GM18499 (cell line): ENCODE measurements around the gene ITPKC.

ENCODE experiments used
- ATAC-seq: cut with Tn5 transposase; IDR thresholded peaks from one replicate; pipeline ENCODE4 v1.9.1; 2021; ENCODE audit warnings: moderate number of reproducible peaks; ENCODE audit not compliant: insufficient read depth, unreplicated experiment

ITPKC gene

DNA sequence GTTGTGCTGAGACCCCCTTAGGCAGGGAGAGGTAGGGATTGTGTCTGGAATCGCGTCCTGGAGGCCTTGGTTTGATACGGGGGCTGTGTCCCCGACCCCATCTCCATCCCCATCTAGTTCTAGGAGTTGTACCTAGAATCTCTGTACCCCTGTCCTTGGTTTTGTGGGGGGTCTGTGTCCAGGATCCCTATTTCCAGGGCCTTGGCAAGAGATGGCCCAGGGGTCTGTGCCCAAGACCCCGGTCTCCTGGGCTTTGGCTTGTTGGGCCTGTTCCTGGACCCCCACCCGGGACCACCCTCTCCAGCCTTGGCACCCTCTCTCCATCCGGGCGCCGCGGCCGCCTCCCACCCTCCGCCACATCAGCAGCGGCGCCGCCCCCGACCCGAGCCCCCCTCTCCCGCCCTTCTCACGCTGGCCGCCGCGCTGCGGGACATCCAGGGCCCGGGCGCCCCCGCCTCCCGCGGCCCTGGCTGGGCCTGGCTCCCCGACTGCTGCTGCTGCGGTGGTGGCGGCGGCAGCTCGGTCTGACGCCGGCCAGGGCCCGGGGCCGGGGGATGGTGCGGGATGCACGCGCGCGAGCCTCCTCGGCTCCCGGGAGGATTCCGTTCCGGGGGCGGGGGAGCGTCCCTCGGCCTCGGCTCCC is 26.7 kb upstream of the ITPKC start, which contains the start of gene NUMBL:
TSS of gene NUMBL (minus strand) at position 602 of the 643 bp plus-strand sequence. CDS start at position 434, 168 bp downstream.
- no peak for ATAC-seq

DNA sequence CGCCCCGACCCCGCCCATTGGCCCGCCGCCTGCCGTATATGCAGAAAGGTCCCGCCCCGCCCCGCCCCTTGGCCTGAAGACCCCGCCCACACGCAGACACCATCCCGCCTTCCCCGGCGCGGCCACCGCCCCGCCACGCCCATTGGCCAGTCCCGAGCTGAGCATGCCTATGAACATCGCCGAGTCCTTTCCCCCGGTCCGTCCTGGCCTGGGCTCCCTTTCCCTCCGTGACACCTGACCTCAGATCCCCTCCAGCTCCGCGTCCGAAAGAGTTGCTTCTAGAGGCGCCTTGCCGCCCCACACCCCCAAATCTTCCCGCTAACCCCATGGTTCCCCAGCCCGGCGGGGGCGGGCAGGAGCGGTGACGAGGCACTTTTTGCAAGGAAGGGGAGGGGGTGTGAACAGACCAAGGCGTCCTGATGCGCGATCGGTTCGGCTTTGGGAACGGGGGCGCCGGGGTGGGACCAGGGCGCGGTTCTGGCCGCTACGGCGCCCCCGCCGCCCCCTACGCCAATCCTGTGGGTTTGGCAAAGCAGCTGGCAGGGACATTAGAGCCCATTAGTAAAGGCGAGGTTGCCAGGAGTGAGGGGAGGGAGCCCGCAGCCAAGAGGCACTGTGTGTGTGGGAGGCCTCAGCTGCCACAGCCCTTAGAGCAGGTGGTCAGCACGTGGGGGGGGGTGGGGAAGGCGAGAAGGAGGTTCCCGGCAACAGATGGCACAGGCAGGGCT is 26.1 kb upstream of the ITPKC start:
- ATAC-seq, result no peak

DNA sequence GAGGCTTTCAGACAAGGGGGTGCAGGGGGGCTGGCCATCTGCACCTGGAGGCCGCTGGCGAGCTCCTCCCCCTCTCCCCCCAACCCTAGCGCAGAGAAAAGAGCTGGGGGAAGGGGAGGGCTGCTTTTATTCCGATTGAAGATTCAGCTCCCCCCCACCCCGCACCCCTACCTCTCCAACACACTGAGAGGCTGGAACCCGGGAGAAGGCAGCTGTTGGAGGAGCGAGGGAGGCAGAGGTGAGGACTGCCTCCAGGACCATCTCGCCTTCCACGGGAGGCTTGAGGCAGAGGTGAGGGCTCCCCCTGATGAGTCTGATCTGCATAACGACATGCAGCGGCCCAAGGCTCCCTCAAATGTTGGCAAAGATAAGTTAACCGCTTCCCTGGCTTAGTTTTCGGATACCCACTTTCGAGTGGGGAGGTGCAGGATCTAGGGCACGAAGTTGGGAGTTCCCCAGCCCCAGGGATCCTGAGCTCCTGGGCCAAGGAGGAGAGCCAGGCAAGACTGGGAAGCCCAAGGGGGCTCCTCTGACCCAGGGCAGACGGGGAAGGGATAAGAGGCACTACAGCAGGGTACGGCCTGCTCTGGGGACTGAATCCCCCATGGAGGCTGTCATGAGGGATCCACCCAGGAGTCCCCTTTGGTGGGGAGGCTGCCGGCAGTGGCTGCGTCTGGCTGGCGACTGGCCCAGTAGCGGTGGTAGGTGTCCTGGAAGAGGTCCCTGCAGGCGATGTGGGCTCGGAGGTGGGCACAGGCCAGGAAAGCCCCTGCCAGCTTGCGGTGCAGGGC is 25.3 kb upstream of the ITPKC start:
- no peak for ATAC-seq

DNA sequence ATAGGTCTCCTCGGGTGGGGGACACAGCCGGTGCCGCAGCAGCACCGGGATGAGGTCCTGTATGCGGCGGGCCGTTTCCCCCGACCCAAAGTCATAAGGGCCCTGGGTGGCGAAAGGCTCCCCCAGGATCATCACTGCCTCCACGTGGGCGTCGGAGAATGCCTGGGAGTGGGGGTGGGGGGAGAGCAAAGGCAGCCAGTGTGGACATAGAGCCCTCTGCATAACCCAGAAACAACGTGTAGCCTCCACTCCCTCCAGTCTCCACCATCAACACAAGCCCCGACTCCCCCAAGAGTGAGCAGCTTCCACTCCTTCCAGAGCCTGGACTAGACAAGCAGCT is 24.7 kb upstream of the ITPKC start:
- no peak for ATAC-seq

DNA sequence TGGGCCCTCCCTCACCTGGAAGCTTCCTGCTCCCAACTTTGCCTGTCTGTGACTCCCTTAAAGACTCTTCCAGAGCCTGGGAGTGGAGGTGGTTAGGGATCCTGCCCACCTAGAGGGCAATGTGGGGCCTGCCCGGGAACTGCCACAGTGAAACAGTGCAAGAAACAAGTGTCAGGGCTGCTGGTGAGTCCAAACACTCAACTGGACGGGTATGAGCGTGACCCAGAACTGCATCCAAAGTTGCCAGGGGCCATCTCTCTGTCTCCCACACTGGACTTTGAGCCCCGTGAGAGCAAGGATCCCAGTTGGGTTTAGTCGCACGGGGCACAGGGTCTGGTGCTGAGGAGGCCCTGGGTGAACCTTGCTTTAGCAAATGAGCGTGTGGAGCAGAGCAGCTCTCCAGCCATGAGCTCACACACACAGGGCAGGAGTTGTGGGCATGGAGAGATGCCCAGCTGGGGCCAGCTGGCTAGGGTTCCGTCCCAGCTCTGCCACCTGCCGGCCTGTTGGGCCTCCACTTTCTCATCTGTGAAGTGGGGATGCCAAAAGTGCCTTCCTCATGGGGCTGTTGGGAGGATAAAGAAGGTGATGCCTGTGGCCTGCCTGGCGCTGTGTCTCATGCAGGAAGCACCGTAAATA is 23.6 kb upstream of the ITPKC start:
- ATAC-seq, result no peak

DNA sequence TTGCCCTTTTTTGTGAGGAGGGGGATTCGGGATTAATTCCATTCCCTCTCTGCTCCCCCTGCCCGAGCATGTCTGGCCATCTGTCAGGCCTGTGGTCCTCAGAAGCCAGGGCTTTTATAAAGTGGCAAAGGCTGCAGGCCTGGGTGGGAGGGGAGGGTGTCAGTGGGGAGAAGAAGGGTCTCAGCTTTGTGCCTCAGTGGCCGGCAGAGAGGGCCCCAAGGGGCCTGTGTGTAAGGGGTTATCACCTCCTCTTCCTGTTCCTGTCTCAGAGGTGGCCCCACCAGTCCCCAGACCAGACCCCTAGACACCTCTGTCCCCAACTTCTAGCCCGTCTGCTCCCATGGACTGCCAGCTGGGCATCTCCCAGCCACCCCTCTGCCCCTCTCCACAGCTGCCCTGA is 23.0 kb upstream of the ITPKC start:
- no peak for ATAC-seq

DNA sequence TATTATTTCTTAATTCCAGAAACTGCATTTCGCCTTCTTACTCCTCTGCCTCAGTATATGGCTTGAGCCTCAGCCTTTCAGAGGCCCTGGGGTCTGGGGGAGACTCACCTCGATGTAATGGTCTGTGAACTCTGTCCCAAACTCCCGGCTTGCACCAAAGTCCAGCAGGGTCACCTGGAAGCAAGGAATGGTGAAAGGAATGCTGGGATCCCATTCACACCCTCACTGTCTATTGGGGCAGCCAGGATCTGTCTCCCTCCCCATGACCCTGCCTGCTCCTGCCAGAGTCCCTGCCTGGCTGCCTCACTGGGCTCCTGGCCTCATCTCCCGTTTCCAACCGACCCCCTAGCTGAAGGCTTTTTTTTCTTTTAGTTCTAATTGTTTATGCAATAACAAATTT is 21.0 kb upstream of the ITPKC start:
- ATAC-seq, result no peak

DNA sequence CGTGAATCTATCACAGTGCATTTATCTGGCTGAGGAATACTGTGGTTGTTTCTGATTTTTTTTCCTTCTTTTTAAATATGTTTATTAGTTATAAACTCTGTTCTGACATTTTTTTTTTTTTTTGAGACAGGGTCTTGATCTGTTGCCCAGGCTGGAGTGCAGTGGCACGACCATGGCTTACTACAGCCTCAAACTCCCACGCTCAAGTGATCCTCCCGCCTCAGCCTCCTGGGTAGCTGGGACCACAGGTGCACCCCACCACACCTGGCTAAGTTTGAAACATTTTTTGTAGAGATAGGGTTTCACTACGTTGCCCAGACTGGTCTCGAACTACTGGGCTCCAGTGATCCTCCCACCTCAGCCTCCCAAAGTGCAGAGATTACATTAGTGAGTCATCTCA is 19.9 kb upstream of the ITPKC start:
- no peak for ATAC-seq

DNA sequence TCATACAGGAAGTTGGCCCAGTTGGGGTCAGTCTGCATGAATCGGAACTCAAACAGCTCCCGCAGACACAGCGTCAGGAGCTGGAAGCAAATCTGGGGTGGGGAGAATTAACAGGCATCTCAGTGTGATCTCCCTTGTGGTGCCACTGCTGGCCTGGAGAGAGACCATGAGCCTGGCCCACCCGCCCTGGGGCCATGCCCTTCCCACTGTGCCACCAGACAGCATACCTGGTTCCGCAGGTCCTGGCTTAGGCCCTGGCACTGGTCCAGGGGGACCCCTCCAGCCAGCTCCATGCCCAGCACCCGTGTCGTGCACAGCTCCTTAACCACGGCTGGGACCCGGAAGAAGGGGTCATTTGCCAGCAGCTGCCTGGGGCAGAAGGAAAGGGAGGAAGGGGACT is 16.8 kb upstream of the ITPKC start:
- ATAC-seq, result no peak

DNA sequence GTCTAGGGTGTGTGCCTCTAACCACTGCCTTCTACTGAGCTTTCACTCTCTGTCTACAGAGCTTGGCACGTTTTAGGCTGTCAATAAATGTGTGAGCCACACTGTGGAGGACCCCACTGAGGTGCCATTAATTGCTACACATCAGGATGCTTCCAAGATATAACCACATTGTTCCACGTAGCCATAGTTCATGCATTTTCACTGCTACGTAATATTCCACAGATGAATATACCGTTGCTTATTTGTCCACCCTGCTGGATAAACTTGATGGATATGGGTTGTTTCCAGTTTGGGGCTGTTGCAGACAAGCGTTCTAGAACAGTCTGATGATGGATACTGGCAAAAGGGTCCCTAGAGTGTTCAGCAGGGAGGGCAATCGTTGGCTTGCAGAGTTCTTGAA is 15.2 kb upstream of the ITPKC start:
- ATAC-seq, result no peak

DNA sequence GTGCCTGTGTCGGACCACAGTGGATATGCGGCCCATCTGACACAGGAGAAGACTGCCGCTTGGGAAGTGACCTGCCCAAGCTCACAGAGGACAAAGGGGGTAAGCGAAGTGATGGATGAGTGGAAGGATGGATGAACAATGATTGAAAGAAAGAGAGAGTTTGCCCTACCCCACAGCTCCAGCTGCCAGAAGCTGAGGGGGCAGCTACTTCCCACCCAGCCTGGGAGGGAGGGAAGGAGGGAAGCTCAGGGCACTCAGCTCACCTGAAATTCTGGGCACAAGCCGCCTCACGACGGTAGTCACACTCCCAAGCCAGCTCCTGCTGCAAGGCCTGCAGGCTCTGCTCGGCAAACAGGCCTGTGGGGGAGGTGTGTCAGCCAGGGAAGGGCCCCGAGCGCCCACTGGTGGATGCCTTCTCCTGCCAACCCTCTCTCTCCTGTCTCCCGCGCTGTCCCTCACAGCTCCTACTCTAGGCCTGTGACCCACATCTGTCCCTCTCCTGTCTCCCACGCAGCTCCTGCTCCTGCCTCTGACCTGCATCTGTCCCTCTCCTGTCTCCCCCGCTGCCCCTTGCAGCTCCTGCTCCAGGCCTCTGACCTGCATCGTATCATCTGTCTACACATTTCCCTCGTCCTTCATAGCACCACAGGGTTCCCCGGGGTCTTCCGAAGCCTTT is 14.4 kb upstream of the ITPKC start:
- no peak for ATAC-seq

DNA sequence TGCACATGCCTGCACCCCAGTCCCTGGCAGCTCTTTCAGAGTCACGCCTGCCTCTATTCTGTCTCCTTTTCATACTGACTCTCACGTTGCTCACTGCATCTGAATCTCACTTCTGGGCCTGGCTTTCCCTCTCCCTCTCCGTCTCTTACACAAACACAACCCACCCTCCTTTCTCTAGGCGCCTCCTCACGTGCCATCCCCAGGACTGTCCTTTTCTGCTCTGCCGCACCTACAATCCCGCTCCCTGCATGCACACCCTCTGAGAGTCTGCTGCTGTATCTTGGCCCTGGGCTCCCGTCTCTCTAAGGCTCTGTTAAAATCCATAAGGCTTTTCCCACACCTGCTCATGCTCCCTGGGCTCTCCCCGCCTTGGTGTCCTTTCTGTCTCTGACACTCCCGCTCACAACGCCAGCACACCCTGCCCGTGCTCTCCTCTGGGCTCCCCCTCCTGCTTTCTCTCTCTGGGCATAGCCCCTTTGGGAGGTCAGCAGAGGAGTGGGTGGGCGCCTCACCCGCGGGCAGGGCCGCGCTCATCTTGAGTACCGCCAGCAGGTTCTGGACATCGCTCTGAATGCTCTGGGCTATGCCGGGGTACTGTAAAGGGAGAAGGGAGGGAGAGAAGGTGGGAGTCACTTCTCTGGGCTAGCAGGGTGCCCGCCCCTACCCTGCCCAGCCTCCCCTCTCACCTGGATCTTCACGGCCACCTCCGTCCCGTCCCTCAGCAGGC is 13.7 kb upstream of the ITPKC start:
- no peak for ATAC-seq

DNA sequence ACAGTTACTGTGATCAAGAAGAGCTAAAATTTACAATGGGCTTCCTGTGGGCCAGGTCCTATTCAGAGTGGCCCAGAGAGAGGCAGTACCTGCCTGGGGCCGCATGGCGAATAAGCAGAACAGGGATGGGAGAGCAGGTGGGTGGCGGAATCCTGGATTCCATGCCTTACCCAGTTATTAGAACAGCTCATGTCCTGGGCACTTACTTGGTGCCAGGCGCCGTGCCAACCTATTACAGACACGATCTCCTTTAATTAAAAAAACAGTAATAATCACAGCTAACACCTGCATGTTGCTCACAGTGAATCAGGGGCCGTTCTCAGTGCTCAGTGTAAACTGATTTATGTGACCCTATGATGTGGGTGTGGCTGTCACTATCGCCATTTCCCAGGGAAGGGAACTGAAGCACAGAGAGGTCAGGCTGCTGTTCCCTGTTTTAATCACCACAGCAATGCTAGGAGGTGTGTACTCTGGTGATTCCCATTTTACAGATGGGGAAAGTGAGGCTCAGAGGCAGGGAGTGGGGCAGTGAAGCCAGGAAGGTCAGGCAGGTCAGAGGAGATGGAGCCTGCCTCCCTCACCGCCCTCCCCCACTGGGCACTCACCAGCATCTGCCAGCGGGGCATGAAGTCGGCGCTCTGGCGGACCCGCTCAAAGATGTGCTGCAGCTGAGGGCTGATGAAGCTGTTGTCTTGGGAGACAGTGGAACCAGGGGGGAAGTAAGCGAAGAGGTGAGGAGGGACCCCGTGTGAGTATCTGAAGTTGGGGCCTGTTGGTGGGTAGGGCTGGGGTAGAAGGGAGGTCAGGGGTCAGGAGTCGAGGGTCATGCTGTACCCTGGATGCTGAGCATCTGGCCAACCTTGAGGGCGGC is 12.2 kb upstream of the ITPKC start:
- ATAC-seq, result no peak

DNA sequence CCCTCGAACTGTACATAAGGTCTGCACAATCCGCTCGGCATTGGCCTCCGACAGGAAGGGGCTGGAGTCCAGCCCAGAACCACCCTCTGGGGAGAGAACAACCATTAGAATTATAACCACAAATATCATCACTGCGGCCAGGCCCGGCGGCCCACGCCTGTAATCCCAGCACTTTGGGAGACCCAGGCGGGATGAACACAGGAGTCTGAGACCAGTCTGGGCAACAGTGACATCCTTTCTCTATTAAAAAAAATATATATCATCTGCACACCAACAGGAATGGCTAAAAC is 11.6 kb upstream of the ITPKC start:
- ATAC-seq, result no peak

DNA sequence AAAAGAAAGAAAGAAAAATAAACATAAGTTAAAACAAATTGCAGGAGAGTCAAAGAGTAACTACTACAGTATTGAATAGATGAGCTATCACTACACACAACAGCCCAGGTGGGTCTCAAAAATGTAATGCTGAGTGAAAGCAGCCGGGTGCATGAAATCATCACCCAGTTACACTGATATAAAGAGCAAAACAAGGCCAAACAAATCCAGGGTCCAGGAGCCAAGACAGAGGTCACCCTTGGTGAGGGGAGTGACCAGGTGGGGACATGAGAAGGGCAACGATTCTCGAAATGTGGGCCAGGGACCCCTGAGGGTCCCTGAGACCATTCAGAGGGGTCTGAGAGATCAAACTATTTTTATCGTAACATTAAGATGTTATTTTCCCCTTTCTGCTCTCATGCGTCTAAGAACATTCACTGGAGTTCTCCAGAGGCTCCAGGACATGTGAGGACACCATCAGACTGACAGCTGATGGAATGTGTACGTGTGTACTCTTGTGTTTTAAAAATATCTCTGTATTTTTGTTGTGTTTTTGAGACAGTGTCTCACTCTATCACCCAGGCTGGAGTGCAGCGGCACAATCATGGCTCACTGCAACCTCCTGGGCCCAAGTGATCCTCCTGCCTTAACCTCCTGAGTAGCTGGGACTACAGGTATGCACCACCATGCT is 10.8 kb upstream of the ITPKC start:
- no peak for ATAC-seq

DNA sequence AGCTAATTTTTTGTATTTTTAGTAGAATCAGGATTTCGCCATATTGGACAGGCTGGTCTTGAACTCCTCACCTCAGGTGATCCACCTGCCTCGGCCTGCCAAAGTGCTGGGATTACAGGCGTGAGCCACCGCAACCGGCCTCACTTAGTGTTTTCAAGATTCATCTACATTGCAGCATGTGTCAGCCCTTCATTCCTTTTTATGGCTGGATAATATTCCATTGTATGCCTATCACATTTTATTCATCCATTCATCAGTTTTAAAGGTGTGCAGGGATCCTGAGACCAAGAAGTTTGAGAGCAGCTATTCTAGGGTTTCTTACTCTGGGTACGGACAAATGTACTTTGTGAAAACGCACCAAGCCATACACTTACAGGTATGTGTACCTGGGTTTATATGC is 9.3 kb upstream of the ITPKC start:
- ATAC-seq, result no peak

DNA sequence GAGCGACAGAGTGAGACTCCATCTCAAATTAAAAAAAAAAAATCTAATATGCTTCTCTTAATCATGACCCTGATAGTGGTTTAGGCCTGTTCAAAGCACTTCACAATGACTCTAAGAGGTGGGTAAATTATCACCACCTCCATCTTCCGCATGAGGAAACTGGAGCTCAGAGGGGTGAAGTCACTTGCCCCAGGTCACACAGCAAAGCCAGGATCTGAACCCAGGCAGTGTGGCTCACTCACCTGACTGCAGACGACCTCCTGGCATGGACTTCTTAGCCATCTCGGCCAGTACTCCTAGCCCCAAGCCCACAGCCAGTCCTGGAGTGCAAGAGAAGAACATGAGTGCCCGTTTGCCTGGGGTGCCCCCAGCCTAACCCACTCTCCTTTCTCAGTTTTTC is 7.1 kb upstream of the ITPKC start:
- no peak for ATAC-seq

DNA sequence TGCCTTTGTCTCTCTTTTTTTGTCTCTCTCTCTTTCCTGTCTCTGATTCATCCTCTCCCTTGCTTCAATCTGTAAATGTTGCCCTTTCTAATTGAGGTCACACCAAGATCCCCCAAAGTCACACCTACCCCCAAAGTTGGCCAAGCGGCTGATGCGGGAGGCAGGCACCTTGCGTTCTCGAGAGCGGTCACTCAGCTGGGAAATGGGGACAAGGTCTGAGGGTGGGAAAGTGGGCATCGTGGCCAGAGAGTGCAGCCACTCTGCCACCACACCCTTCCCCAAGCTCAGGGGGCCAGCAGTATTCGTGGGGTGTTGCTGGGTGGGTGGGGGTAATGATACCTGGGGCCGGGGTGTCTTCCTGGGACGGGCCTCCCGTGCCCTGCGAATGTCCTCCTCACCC is 3.0 kb upstream of the ITPKC start:
- ATAC-seq, result no peak
